Germinal center (tissue), 1 donor: ENCODE measurements around the gene TIMMDC1.

ENCODE experiments used
- DNase-seq: peaks from one replicate; pipeline ENCODE4 v3.0.0; 2012; ENCODE audit warnings: mixed read lengths, low spot score

TIMMDC1 gene, protein sequence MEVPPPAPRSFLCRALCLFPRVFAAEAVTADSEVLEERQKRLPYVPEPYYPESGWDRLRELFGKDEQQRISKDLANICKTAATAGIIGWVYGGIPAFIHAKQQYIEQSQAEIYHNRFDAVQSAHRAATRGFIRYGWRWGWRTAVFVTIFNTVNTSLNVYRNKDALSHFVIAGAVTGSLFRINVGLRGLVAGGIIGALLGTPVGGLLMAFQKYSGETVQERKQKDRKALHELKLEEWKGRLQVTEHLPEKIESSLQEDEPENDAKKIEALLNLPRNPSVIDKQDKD

DNA sequence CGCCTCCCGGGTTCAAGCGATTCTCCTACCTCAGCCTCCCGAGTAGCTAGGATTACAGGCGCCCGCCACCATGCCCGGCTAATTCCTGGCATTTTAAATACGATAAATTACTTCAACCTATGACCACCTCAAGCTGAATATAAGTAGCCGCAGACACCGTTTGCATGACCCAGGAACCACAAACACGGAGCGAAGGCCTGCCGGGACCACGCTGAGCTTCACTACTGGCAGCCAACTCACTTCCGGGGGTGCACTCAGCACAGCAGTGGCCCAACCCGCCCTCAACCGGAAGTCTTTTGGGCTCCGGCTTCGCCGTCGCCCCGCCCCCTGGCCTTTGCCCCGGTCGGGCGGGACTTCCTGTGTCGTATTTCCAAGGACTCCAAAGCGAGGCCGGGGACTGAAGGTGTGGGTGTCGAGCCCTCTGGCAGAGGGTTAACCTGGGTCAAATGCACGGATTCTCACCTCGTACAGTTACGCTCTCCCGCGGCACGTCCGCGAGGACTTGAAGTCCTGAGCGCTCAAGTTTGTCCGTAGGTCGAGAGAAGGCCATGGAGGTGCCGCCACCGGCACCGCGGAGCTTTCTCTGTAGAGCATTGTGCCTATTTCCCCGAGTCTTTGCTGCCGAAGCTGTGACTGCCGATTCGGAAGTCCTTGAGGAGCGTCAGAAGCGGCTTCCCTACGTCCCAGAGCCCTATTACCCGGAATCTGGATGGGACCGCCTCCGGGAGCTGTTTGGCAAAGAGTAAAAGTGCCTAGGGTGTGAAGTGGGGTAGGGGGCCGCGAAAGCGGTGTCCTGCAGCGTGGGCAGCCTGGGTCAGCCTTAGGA is at the start of gene TIMMDC1:
TIMMDC1 (plus strand) TSS at position 362 of the 826 bp plus-strand sequence; CDS start at position 549, 187 bp downstream.
- DNase-seq = peak; percentile 98

DNA sequence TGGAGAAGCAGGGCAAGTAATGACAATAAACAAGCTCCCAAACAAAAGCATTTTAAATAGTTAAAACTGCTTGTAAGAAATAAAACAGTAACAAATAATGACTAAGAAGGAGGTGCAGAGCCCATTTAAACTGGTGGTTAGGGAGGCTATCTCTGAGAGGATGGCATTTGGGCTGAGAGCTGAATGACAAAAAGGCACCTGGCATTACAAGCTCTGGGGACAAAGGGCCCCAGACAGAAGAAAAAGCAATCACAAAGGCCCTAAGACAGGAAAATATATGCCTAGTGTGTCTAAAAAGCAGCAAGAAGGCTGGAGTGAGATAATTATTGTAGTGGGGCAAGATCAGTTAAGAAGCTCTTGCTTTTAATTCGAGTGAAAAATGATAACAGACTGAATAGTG is 44.5 kb upstream of the TIMMDC1 start:
- DNase-seq = no peak

DNA sequence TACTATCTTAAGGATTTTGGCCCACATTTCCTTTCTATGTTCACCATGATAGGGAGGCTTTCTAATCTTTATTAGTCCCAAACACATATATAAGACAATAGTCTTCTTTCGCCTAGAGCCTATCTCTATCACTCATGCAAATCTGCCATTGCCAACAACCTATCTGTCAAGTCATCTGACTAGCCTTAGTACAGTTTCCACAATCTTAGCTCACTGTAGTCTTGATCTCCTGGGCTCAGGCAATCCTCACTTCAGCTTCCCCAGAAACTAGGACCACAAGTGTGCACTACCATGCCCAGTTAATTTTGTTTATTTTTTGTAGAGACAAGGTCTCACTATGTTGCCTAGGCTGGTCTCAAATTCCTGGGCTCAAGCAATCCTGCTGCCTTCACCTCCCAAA is 41.9 kb upstream of the TIMMDC1 start:
- no peak for DNase-seq

DNA sequence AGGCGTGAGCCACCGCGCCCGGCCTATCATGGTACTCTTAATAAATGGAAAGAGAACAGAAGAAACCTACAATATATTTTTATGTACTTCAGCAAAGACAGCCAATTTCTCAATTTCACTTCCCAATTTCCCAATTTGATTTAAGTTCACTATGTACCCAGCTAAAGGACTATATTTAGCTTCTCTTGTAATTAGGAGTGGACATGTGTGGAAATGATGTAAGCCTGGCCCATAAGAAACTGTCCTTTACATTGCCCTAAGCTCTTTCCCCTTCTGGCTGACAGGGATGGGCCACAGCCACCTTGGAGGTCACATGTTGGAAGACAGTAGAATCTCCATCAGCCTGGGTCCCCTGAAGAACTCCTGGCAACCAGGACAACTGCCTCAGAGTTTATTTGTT is 41.1 kb upstream of the TIMMDC1 start:
- no peak for DNase-seq

DNA sequence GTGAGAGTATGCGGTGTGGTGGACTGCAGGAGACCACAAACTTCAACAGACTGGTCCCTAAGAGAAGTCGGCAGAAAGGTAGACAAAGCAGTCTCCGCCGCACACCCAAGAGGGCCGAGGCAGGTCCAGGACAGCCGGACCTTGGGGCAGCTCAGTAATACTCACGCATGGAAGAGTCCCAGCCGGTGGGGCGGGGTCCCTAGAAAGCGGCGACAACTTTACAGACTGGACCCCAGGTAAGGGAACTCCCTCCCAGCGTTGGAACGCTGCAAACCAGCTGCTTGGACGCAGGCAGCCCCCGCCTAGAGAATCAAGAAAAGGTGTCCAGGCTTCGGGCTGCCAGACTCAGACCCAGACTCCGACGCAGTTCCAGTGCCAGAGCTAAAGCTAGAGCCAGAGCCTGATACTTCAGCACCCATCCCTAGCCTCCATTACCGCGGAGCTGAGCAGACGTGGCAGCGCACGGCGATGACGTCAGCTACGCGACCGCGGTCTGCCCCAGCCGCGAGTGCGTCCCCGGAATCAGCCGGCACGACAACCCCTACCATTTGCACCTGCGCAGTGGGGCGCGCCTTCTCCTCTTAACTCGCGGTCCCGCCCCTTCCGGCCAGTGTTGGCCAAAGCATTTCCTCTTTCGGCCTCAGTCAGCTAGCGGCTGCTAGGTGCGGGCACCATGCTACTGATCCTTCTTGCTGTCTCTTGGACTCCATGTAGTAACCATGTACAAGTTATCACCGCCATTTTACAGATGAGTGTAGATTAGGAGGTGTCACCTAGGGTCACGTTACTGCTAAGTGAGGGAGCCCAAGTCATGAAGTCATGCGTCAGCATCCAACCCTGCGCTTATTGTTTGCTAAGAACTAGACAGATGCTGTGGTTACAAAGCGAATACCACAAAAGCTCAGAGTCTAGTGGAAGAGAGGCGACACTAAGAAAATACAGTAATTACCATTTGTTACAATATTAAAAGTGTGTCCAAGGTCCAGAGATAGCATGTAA is 34.9 kb upstream of the TIMMDC1 start, which contains the start of gene TMEM39A:
TMEM39A (minus strand) TSS at position 445 of the 999 bp plus-strand sequence. CDS start 1,541 bp downstream, outside the sequence.
- peak; percentile 99 for DNase-seq

DNA sequence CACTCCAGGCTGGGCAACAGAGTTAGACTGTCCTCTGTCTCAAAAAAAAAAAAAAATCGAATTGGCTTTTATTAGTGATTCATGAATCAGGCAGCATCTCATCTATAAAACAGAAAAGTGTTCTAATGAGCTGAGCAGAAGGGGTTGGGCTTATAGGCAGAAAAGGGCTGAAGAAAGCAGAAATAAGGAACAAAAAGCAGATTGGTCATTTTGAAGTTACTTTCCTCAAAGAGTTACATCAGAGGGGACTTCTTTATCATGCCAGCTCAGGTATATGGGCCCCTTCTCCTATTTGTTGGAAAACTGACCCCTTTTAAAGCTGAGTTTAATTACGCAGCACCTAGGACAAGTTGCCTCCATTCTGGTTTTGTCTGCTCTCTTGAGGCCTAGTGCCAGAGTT is 30.3 kb upstream of the TIMMDC1 start:
- DNase-seq = no peak

DNA sequence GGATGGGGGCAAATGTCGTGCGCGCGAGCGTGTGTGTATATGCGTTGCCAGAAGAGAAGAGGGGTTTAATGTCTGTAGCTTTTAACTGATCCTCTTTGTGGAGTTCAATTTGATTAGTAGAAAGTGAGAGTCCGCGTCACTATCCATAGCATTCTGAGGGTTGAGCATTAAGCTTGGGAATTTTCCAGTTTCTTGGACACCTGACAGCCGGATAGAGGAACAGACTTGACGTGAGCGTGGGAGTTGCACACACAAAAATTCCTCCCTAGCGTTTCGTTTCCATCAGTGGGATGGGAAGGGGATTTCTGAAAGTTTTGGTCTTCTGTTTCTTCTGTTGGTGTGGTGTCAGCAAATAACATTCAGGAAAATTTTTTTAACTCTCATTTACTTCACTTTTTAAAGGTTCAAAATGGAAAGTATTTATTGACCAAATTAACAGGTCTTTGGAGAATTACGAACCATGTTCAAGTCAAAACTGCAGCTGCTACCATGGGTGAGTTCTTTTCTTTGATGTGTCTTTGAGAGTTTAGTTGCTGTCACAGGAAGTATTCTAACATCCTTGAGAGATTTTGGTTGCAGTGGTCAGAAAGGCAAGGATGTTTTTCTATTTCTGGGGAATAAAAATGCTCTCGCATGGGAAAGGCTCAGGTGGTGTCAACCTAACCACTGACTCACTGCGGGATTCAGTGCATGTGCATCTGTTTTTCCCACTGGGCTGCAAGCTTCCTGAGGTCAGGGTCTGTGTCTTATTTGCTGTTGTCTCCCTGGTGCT is 28.7 kb upstream of the TIMMDC1 start:
- DNase-seq = no peak

DNA sequence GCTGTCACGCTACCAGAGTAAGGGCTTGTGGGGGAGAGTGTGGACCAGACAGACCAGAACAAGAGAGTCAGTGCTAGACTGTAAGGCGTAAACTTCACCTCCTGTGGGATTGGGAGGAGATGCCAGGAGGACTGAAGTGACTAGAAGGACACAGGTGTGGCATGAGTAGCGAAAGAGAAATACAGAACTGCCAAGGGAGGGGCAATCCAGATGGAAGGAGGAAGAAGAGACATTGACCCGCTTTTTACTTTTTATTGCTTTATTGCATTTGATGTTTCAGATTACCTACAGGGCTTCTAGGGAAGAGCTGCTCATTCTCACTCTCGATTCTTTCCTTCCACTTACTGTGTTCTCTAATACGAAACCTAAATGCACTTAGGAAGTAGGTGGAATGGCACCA is 27.5 kb upstream of the TIMMDC1 start:
- DNase-seq = no peak

DNA sequence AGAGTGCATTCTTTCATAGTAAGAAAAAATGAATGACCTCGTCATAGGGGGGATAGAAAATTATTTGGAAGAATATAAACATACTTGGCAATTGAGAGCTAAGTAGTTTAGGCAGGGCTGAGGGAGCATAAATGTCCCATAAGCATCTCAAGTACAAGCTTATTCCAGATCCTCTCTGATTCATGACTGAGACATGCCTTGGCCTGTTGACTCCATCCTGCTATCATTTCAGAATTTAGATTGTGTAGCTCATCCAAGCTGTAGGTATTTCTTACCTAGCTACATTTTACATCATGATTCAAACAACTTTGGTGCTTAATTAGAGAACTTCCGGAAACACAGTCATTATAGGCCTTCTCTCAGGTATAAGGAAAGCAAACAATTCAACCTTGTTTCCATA is 17.3 kb upstream of the TIMMDC1 start:
- no peak for DNase-seq

DNA sequence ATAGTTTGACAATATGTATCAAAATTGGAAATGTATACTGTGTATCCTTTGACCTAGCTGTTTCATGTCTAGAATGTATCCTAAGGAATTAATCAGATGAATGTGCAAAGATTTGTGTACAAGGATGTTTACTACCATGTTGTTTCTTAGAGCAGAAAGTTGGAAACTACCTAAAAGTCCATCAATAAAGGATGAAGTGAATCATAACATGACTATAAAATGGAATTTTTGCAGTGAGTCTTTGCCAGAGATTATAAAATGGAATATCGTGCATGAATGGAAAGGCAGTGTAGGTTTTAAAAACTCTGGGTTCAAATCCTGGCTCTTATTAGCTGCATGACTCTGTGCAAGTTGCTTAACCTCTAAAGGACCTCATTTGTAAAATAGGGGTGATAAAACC is 15.2 kb upstream of the TIMMDC1 start:
- no peak for DNase-seq

DNA sequence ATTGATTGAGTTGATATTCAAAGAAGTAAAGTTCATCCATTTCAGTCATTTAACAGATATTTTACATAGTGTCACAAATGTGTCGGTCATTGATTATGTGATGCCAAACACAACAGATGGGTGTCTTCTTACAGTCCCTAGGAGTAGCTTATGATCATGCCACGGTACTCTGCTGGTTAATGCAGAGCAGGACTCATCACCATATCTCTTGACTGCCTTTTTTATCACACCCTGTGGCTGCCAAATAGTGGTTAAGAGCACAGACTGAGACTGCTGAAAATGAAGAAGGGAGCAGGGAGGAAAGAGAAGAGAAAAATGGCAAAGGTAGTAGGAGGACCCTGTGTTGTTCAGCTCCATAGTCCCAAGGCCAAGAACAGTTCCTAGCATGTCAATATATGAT is 12.8 kb upstream of the TIMMDC1 start:
- DNase-seq = no peak

DNA sequence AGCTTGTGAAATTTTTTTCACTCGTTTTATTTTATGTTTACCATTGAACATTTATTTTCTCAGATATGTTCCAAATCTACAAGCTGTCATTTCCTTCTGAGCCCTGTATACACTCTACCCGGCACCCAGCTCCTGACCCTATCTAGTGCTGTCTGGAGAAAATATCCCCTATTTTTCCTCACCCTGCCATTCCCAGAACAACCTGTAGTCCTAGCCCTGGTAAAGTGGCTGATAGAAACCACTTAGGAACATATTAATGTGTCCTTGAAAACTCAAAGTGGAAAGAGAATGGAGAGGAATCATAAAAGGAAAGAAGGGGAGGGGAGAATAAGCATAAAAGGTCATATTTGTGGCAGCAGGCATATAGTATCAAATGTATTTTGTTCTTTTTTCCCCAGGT is 8.2 kb upstream of the TIMMDC1 start:
- no peak for DNase-seq

DNA sequence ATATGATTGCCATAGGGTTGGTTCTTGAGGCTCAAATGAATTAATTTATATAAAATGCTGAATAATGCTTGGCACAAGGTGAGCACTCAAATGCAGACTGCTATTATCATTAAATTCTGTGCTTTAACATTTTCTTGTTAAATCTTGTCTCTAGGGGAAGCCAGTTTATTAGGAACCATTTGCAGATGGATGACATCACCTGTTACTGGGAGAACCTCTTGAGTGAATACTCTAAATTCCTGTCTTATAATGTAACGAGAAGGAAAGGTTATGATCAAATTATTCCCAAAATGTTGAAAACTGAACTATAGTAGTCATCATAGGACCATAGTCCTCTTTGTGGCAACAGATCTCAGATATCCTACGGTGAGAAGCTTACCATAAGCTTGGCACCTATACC is 6.2 kb upstream of the TIMMDC1 start:
- no peak for DNase-seq

DNA sequence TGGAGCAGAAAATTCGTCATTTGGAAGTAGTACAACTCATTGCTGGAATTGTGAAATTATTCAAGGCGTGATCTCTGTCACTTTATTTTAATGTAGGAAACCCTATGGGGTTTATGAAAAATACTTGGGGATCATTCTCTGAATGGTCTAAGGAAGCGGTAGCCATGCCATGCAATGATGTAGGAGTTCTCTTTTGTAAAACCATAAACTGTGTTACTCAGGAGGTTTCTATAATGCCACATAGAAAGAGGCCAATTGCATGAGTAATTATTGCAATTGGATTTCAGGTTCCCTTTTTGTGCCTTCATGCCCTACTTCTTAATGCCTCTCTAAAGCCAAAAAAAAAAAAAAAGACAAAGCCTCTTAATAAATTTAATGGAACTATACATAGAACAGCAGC is 5.5 kb upstream of the TIMMDC1 start:
- DNase-seq = no peak

DNA sequence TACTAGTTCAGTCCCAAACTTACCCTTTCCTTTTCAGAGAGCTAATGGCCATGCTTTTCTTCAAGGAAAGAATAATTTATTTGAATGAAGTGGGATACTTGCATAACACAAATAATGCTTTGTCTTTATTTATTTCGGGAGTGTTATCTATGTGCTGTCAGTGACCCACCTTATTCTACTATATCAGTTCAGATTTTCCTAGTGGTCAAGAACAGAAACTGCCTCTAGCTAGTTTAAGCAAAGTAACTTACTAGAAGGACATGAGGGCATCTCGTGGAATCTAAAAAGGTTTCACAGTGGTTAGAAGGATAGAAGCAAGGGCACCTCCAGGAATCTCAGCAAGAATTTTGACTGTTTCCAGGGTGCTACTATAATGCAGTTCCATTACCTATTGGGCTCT is 3.8 kb upstream of the TIMMDC1 start:
- DNase-seq = no peak

DNA sequence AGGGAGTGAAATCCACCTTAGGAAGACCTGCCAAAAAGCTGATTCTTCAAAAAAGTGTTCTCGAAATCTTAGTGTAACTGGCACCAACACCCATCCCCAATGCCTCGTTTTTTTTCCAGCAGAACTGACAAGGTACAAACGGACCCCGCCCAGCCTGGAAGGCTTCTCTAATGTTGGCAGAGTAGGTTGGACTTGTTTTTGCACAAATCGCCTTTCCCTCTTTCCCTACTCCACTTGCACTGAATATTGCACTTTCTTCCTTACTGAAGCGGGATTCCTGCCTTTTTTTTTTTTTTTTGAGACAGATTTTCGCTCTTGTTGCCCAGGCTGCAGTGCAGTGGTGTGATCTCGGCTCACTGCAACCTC is 544 bp upstream of the TIMMDC1 start:
- DNase-seq = no peak

DNA sequence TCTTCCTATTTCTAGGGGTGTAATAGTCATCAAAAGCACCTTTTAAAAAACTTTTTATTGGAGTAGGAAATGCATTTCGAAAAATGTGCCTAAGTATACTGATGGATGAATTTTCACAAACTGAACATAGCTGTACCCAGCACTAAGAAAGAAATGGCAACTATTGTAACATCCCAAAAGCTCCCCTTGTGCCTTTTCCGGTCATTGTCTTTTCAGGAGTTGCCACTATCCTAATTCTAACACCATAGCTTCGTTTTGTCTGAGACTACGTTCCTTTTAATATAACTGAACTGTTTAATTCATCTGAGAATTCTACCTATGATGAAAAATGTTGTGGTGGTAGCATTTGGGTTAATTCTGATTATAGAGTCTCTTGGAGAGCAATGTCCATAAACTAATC is 1.9 kb downstream of the TIMMDC1 start:
- DNase-seq = no peak

DNA sequence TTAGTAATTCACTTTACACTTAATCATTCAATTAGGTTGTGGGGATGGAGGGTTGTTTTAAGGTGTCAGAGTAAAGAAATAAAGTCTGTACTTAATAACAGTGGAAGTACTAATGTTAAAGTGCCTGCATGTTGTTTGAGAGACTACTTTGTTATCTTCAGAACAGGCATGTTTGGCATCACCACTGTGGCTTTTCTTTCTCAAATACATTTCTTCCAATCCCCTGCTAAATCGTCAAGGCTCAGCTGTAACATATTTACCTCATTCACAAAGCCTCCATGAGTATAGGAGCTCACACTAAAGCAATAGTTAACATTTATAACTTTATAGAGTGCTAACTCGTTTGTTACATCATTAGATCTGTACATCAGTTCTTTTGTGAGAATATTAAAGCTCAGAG is 2.6 kb downstream of the TIMMDC1 start:
- DNase-seq = no peak

DNA sequence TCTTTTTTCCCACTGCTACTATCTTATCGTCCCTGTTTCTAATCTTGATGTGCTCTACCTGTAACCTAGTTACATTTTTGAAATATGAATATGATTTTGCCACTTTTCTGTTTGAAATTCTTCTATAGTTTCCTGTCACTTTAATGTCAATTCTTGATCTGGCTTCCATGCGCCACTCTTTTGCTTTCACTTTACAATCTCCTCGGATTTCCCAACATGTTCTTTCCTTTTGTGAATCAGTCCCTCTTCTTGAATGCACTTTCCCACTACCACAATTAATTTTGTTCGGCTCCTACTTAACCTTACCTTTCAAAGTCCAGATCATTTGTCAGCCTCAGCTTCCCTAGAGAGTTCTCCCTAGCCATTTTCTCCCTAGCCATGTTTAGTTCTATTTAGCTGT is 8.3 kb downstream of the TIMMDC1 start:
- DNase-seq = no peak

DNA sequence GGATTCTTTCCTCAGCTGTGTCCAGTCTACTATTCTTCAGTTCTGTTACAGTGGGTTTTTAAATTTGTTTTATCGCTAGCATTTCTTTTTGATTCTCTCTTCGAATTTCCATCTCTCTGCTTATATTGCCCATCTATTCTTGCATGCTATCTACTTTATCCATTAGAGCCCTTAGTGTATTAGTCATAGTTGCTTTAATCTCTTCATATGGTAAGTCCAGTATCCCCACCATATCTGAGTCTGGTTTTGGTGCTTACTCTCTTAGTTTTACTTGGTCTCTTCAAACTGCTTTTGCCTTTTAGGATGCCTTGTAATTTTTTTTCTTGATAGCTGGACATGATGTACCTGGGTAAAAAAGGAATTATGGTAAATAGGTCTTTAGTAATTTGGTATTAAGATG is 9.1 kb downstream of the TIMMDC1 start:
- no peak for DNase-seq

DNA sequence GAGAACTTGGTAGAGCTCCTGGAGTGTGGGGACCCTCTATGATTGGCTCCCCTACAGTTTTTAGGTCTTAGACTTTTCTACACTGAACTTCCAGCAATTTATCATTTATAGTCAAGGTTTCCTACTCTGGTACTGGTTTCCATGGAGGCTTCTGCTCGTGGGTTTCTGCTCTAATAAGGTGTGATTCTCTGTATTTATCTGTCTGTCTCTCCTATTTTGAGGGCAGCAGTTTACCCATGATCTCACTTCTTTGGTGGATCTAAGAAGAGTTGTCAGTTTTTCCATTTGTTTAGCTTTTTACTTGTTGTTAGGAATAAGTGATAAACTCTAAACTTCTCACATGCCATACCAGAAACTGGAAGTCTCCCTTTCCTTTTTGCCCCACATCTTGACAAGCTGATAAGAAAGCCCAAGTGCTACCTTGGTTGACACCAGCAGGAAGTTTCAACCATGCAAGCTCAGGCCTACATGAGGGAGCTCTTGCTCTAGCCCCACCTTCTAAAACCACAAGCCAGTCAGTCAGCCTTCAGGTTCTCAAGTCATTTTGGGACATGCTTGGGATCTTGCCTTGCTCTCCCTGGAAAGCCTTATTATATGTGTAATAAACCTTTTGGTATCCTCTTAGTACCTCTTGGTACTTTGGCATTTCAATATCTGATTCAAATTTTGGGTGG is 10.0 kb downstream of the TIMMDC1 start:
- DNase-seq = no peak
